BLaER1 treated with 17β-estradiol and CSF1 and Interleukin-3, amounts not matched to agents 10 nM and 100 nM (cell line): ENCODE measurements around the gene KDM6B.
A peak's percentile ranks its signal among the peaks of the same experiment; 100 is the strongest.

Experiments used
- H3K27ac ChIP-seq, 11 experiments: shearing (Covaris generic); formaldehyde crosslinking; 2 replicates each; pipeline ENCODE4 v1.8.1; 2022
- H3K27me3 ChIP-seq, 11 experiments: shearing (Covaris generic); formaldehyde crosslinking; 2 replicates each; pipeline ENCODE4 v1.8.1; 2022
- H3K36me3 ChIP-seq, 11 experiments: shearing (Covaris generic); formaldehyde crosslinking; 2 replicates each; pipeline ENCODE4 v1.8.1; 2022
- H3K4me1 ChIP-seq, 10 experiments: shearing (Covaris generic); formaldehyde crosslinking; 2 replicates each; pipeline ENCODE4 v1.8.1; 2022
- H3K4me2 ChIP-seq, 11 experiments: shearing (Covaris generic); formaldehyde crosslinking; 2 replicates each; pipeline ENCODE4 v1.8.1; 2022
- H3K4me3 ChIP-seq, 10 experiments: shearing (Covaris generic); formaldehyde crosslinking; 2 replicates each; pipeline ENCODE4 v1.8.1; 2022
- H3K9ac ChIP-seq, 11 experiments: shearing (Covaris generic); formaldehyde crosslinking; 2 replicates each; pipeline ENCODE4 v1.8.1; 2022
- H3K9me3 ChIP-seq, 11 experiments: shearing (Covaris generic); formaldehyde crosslinking; replicated peaks in 1 of 11; 2 replicates each; pipeline ENCODE4 v1.8.1; 2022
- H4K20me1 ChIP-seq, 11 experiments: shearing (Covaris generic); formaldehyde crosslinking; 2 replicates each; pipeline ENCODE4 v1.8.1; 2022
- Cebpa-rat ChIP-seq, 11 experiments: shearing (Covaris generic); IDR thresholded peaks; 2 replicates each; pipeline ENCODE4 v1.8.1; 2022

Gene KDM6B

DNA sequence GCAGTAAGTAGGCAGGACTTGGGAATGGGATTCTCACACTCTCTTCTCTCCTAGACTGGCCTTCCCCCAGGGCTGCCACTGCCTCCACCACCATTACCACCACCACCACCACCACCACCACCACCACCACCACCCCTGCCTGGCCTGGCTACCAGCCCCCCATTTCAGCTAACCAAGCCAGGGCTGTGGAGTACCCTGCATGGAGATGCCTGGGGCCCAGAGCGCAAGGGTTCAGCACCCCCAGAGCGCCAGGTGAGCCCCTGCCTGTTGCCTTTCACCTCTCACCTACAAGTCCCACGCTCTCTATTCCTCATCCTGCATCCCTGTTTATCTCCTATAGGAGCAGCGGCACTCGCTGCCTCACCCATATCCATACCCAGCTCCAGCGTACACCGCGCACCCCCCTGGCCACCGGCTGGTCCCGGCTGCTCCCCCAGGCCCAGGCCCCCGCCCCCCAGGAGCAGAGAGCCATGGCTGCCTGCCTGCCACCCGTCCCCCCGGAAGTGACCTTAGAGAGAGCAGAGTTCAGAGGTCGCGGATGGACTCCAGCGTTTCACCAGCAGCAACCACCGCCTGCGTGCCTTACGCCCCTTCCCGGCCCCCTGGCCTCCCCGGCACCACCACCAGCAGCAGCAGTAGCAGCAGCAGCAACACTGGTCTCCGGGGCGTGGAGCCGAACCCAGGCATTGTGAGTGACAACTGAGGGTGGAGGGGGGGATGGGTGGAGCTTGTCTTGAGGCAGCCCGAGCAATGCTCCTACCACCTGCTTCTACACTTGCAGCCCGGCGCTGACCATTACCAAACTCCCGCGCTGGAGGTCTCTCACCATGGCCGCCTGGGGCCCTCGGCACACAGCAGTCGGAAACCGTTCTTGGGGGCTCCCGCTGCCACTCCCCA is 13.0 kb downstream of the KDM6B start:
- H3K36me3 ChIP-seq = peaks cover 52 to 66% (median 59%) of the 10 kb centered on the region in 11 experiments
- H3K27me3 ChIP-seq = no peaks in the 10 kb centered on the region
- no peak overlapping the region for H3K9ac ChIP-seq
- H3K4me1 ChIP-seq = peaks cover 20 to 23% (median 22%) of the 10 kb centered on the region in 10 experiments
- no peak overlapping the region for H3K4me2 ChIP-seq
- TF ChIP-seq Cebpa-rat (IDR thresholded peaks at IDR 0.05) = no peak
- H3K27ac ChIP-seq = no peak overlapping the region
- peaks cover 58 to 76% (median 69%) of the 10 kb centered on the region in 11 experiments for H4K20me1 ChIP-seq
- no peak overlapping the region for H3K4me3 ChIP-seq
- H3K9me3 ChIP-seq = no peaks in the 10 kb centered on the region

DNA sequence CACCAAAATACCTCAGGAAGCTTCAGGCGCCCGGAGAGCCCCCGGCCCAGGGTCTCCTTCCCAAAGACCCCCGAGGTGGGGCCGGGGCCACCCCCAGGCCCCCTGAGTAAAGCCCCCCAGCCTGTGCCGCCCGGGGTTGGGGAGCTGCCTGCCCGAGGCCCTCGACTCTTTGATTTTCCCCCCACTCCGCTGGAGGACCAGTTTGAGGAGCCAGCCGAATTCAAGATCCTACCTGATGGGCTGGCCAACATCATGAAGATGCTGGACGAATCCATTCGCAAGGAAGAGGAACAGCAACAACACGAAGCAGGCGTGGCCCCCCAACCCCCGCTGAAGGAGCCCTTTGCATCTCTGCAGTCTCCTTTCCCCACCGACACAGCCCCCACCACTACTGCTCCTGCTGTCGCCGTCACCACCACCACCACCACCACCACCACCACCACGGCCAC is 14.1 kb downstream of the KDM6B start:
- H3K36me3 ChIP-seq = peaks cover 63 to 77% (median 70%) of the 10 kb centered on the region in 11 experiments
- H3K4me3 ChIP-seq = no peak overlapping the region
- H4K20me1 ChIP-seq = peaks cover 67 to 88% (median 81%) of the 10 kb centered on the region in 11 experiments
- H3K9me3 ChIP-seq = no peaks in the 10 kb centered on the region
- no peak for TF ChIP-seq Cebpa-rat (IDR thresholded peaks at IDR 0.05)
- no peak overlapping the region for H3K4me2 ChIP-seq
- H3K4me1 ChIP-seq = peaks cover 23 to 31% (median 27%) of the 10 kb centered on the region in 10 experiments
- peak overlapping the region in 1 of 11 experiments; percentile 11; a peak in 1 of 22 replicates for H3K9ac ChIP-seq
- no peaks in the 10 kb centered on the region for H3K27me3 ChIP-seq
- no peak overlapping the region for H3K27ac ChIP-seq

DNA sequence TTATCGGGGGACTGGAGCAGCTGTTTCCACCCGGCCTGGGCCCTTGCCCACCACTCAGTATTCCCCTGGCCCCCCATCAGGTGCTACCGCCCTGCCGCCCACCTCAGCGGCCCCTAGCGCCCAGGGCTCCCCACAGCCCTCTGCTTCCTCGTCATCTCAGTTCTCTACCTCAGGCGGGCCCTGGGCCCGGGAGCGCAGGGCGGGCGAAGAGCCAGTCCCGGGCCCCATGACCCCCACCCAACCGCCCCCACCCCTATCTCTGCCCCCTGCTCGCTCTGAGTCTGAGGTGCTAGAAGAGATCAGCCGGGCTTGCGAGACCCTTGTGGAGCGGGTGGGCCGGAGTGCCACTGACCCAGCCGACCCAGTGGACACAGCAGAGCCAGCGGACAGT is 14.7 kb downstream of the KDM6B start:
- Histone ChIP-seq H4K20me1 (peaks cover 73 to 94% (median 83%) of the 10 kb centered on the region in 11 experiments), H3K36me3 (peaks cover 69 to 83% (median 76%) of the 10 kb centered on the region in 11 experiments), H3K4me1 (peaks cover 23 to 31% (median 26%) of the 10 kb centered on the region in 10 experiments), H3K4me2 (no peak overlapping the region), H3K27ac (no peak overlapping the region), H3K9me3 (no peaks in the 10 kb centered on the region), H3K9ac (no peak overlapping the region; a peak in 1 of 22 replicates), H3K4me3 (no peak overlapping the region), H3K27me3 (no peaks in the 10 kb centered on the region)
- TF ChIP-seq Cebpa-rat (IDR thresholded peaks at IDR 0.05) = no peak

DNA sequence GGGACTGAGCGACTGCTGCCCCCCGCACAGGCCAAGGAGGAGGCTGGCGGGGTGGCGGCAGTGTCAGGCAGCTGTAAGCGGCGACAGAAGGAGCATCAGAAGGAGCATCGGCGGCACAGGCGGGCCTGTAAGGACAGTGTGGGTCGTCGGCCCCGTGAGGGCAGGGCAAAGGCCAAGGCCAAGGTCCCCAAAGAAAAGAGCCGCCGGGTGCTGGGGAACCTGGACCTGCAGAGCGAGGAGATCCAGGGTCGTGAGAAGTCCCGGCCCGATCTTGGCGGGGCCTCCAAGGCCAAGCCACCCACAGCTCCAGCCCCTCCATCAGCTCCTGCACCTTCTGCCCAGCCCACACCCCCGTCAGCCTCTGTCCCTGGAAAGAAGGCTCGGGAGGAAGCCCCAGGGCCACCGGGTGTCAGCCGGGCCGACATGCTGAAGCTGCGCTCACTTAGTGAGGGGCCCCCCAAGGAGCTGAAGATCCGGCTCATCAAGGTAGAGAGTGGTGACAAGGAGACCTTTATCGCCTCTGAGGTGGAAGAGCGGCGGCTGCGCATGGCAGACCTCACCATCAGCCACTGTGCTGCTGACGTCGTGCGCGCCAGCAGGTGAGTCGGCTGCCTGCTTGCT is 15.2 kb downstream of the KDM6B start:
- peaks cover 74 to 88% (median 81%) of the 10 kb centered on the region in 11 experiments for H3K36me3 ChIP-seq
- H3K4me3 ChIP-seq = no peak overlapping the region
- no peak overlapping the region for H3K27ac ChIP-seq
- peak overlapping the region in 3 of 11 experiments; percentile 8 to 46 (median 22); a peak in 2 of 22 replicates for H3K9ac ChIP-seq
- H3K9me3 ChIP-seq = no peaks in the 10 kb centered on the region
- no peaks in the 10 kb centered on the region for H3K27me3 ChIP-seq
- H3K4me1 ChIP-seq = peaks cover 23 to 31% (median 26%) of the 10 kb centered on the region in 10 experiments
- no peak overlapping the region for H3K4me2 ChIP-seq
- TF ChIP-seq Cebpa-rat (IDR thresholded peaks at IDR 0.05) = no peak
- H4K20me1 ChIP-seq = peaks cover 70 to 95% (median 82%) of the 10 kb centered on the region in 11 experiments

DNA sequence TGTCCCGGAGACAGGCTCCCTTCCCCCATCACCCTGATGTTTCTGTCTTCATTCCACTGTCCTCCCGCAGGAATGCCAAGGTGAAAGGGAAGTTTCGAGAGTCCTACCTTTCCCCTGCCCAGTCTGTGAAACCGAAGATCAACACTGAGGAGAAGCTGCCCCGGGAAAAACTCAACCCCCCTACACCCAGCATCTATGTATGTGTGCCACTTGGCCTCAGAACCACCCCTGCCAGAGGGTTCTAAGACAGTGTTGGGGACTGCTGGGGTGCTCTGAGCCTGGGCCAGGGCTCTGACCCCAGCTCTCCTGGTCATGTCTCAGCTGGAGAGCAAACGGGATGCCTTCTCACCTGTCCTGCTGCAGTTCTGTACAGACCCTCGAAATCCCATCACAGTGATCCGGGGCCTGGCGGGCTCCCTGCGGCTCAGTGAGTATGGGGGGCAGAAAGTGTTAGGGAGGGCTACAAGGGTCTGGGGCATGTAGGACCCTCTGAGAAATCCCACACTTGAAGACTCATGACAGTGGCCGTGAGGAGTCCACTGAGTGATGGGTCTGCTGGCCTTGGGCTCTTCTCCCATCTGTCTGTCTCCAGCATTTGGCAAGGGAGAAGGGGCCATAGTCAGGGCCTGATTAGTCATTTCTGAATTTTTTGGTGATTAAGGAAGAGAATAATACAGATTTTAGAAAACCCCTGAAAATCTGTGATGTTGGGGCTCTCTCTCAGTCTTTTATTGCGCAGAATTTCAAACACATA is 15.9 kb downstream of the KDM6B start:
- H3K4me2 ChIP-seq = no peak overlapping the region

DNA sequence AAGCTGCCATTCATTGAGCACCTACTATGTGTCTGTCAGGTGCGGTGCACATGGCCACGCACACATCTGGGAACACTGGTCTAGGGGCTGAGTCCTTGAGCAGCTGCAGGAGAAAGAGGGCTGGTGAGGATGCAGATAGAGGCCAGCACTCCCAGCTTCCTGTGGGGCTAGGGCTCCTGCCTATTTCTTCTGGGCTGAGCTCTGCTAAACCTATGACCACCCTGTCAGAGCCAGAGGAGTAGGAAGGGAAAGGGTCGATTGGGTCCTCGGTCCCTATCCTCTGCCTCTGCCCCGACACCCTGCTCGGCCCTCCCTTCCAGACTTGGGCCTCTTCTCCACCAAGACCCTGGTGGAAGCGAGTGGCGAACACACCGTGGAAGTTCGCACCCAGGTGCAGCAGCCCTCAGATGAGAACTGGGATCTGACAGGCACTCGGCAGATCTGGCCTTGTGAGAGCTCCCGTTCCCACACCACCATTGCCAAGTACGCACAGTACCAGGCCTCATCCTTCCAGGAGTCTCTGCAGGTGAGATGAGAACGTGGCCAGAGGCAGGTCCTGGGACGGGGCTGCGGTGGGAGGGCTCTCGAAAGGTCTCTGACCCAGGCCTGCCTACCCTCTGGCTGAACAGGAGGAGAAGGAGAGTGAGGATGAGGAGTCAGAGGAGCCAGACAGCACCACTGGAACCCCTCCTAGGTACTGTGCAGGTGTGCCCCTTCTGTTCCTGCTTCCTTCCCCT is 16.9 kb downstream of the KDM6B start:
- H3K4me3 ChIP-seq = peak overlapping the region in 7 of 10 experiments; percentile 28 to 61 (median 46); a peak in 6 of 20 replicates
- H3K36me3 ChIP-seq = peaks cover 72 to 93% (median 84%) of the 10 kb centered on the region in 11 experiments
- H3K9ac ChIP-seq = peak overlapping the region in 7 of 11 experiments; percentile 3 to 57 (median 15); a peak in 4 of 22 replicates
- peak overlapping the region; percentile 54 to 85 (median 68) for H3K4me2 ChIP-seq
- no peak for TF ChIP-seq Cebpa-rat (IDR thresholded peaks at IDR 0.05)
- H4K20me1 ChIP-seq = peaks cover 55 to 86% (median 66%) of the 10 kb centered on the region in 11 experiments
- H3K27ac ChIP-seq = no peak overlapping the region
- no peaks in the 10 kb centered on the region for H3K27me3 ChIP-seq
- H3K9me3 ChIP-seq = no peaks in the 10 kb centered on the region
- H3K4me1 ChIP-seq = peaks cover 26 to 36% (median 29%) of the 10 kb centered on the region in 10 experiments

More for the DNA sequence above, 15.9 kb downstream of the KDM6B start:
- H3K27ac ChIP-seq = no peak overlapping the region
- peak overlapping the region in 6 of 11 experiments; percentile 8 to 46 (median 21); a peak in 4 of 22 replicates for H3K9ac ChIP-seq
- no peaks in the 10 kb centered on the region for H3K9me3 ChIP-seq
- H3K4me3 ChIP-seq = no peak overlapping the region
- peaks cover 23 to 35% (median 28%) of the 10 kb centered on the region in 10 experiments for H3K4me1 ChIP-seq
- no peak for TF ChIP-seq Cebpa-rat (IDR thresholded peaks at IDR 0.05)
- peaks cover 65 to 88% (median 75%) of the 10 kb centered on the region in 11 experiments for H4K20me1 ChIP-seq
- no peaks in the 10 kb centered on the region for H3K27me3 ChIP-seq
- H3K36me3 ChIP-seq = peaks cover 79 to 95% (median 86%) of the 10 kb centered on the region in 11 experiments

DNA sequence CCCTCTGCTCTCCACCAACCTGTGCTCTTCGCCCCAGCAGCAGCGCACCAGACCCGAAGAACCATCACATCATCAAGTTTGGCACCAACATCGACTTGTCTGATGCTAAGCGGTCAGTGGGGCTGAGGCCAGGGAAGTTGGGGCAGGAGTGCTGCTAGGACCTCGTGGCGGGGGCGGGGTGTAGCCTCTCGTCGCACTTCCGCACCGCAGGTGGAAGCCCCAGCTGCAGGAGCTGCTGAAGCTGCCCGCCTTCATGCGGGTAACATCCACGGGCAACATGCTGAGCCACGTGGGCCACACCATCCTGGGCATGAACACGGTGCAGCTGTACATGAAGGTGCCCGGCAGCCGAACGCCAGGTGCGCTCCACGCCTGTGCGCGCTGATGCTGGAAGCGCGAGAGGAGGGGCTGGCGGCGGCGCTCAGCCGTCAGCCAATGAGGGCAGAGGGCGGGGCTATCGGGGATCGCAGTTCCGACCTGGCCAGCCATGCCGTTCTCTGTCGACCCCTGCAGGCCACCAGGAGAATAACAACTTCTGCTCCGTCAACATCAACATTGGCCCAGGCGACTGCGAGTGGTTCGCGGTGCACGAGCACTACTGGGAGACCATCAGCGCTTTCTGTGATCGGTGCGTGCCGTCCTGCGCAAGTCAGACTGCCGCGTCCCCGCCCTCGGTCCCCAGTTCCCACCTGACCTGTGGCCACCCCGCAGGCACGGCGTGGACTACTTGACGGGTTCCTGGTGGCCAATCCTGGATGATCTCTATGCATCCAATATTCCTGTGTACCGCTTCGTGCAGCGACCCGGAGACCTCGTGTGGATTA is 17.6 kb downstream of the KDM6B start:
- no peaks in the 10 kb centered on the region for H3K27me3 ChIP-seq
- peak overlapping the region; percentile 54 to 85 (median 68) for H3K4me2 ChIP-seq
- H3K9me3 ChIP-seq = no peaks in the 10 kb centered on the region
- H3K27ac ChIP-seq = no peak overlapping the region
- H3K9ac ChIP-seq = peak overlapping the region in 7 of 11 experiments; percentile 15 to 57 (median 21); a peak in 8 of 22 replicates
- H3K4me1 ChIP-seq = peaks cover 30 to 44% (median 36%) of the 10 kb centered on the region in 10 experiments
- H3K36me3 ChIP-seq = peaks cover 65 to 86% (median 77%) of the 10 kb centered on the region in 11 experiments
- H4K20me1 ChIP-seq = peaks cover 50 to 86% (median 58%) of the 10 kb centered on the region in 11 experiments
- no peak for TF ChIP-seq Cebpa-rat (IDR thresholded peaks at IDR 0.05)
- peak overlapping the region in 8 of 10 experiments; percentile 4 to 61 (median 42); a peak in 11 of 20 replicates for H3K4me3 ChIP-seq
